NCI-H2227 treated with DMSO at 0.1 percent for 48 hours (cell line): ENCODE results near the gene SEPTIN12.
A peak's percentile ranks its signal among the peaks of the same experiment; 100 is the strongest.
"Not testable (repeated sequence)": the region's sequence is repeated elsewhere in the genome, so short reads cannot be mapped to it uniquely, and the experiment has no call there.

Experiments
- DNase-seq: peaks from one replicate; lab custom pipeline; 2025; lab: John Stamatoyannopoulos, UW

SEPTIN12 gene

GRCh38 chr16:4802659-4803287 is 14.6 kb upstream of the SEPTIN12 start:
- DNase-seq: peak; percentile 89

- DNase-seq: peak; percentile 78
Observed at GRCh38 chr16:4801962-4802658, 14.0 kb upstream of the SEPTIN12 start, which contains the start of gene ROGDI. TSS of gene ROGDI (minus strand) at chr16:4802633. CDS start at chr16:4802571, 62 bp downstream.

GRCh38 chr16:4801051-4801961 is 13.2 kb upstream of the SEPTIN12 start:
- DNase-seq: no peak

- no peak for DNase-seq
Observed at GRCh38 chr16:4800290-4801041, 12.3 kb upstream of the SEPTIN12 start.

GRCh38 chr16:4799171-4799855 is 11.2 kb upstream of the SEPTIN12 start:
- no peak for DNase-seq

GRCh38 chr16:4798456-4798855 is 10.3 kb upstream of the SEPTIN12 start:
- DNase-seq: no peak

- no peak for DNase-seq
Observed at GRCh38 chr16:4797805-4798252, 9.7 kb upstream of the SEPTIN12 start.

- no peak for DNase-seq
Observed at GRCh38 chr16:4796982-4797804, 9.0 kb upstream of the SEPTIN12 start.

- DNase-seq: no peak
Observed at GRCh38 chr16:4795828-4796572, 7.9 kb upstream of the SEPTIN12 start.

- DNase-seq: peak; percentile 28
Observed at GRCh38 chr16:4795181-4795827, 7.2 kb upstream of the SEPTIN12 start, which contains the start of gene SMIM22. TSS of gene SMIM22 (plus strand) at chr16:4795369. CDS start at chr16:4795735, 366 bp downstream.

- DNase-seq: no peak
Observed at GRCh38 chr16:4792951-4793513, 4.9 kb upstream of the SEPTIN12 start.

GRCh38 chr16:4790871-4791270 is 2.7 kb upstream of the SEPTIN12 start:
- DNase-seq: no peak

GRCh38 chr16:4790261-4790660 is 2.1 kb upstream of the SEPTIN12 start:
- DNase-seq: no peak

GRCh38 chr16:4788910-4789309 is 765 bp upstream of the SEPTIN12 start:
- no peak for DNase-seq

- no peak for DNase-seq
Observed at GRCh38 chr16:4788489-4788889, 344 bp upstream of the SEPTIN12 start.

- no peak for DNase-seq
Observed at GRCh38 chr16:4787068-4787467, 1.1 kb downstream of the SEPTIN12 start.

- DNase-seq: no peak
Observed at GRCh38 chr16:4785758-4786433, 2.2 kb downstream of the SEPTIN12 start.

GRCh38 chr16:4784444-4784987 is 3.6 kb downstream of the SEPTIN12 start:
- not testable (repeated sequence) for DNase-seq
